Measurements from ENCODE around the gene ATF7.

DNA sequence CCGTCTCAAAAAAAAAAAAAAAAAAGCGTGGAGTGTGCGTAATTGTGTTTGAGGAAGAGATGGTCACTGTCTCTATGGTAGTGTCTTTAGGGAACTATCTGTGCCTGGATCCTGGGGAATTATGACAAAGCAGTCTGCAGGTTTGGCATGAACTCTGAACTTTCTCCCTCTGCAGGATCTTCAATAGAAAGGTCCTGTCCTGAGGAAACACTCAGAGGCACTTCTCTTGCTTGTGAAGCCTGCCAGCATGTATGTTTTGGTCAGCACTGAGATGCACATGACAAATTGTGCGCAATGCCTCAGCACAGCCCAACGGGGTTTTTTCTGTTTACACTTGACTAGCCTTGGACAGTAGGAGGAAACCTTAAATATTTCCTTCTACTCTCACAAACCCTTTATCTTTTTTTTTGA, 46.6 kb downstream of the ATF7 start:
- TF ChIP-seq CEBPB (IDR thresholded peaks at IDR 0.05) (no peak), CHD4 (IDR thresholded peaks at IDR 0.05; ENCODE audit: borderline replicate concordance) (no peak), MAX (IDR thresholded peaks at IDR 0.05) (no peak), MYC (IDR thresholded peaks at IDR 0.05; ENCODE audit: borderline replicate concordance, low read length) (no peak), RAD21 (conservative IDR thresholded peaks at IDR 0.05 in 1 of 2, IDR thresholded peaks at IDR 0.05 in 1 of 2) (no peak), SREBF2 (IDR thresholded peaks at IDR 0.05) (no peak), SMC3 (IDR thresholded peaks at IDR 0.05) (no peak)
- TF ChIP-seq, protein P1, sequence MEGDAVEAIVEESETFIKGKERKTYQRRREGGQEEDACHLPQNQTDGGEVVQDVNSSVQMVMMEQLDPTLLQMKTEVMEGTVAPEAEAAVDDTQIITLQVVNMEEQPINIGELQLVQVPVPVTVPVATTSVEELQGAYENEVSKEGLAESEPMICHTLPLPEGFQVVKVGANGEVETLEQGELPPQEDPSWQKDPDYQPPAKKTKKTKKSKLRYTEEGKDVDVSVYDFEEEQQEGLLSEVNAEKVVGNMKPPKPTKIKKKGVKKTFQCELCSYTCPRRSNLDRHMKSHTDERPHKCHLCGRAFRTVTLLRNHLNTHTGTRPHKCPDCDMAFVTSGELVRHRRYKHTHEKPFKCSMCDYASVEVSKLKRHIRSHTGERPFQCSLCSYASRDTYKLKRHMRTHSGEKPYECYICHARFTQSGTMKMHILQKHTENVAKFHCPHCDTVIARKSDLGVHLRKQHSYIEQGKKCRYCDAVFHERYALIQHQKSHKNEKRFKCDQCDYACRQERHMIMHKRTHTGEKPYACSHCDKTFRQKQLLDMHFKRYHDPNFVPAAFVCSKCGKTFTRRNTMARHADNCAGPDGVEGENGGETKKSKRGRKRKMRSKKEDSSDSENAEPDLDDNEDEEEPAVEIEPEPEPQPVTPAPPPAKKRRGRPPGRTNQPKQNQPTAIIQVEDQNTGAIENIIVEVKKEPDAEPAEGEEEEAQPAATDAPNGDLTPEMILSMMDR (IDR thresholded peaks at IDR 0.05), result no peak
